IMR-90 (cell line): Measurements from ENCODE around the gene ISG20. TPM values are rescaled to one million over a fixed set of nuclear protein-coding genes. Genes with fewer than 3 reads are reported as not detected.

Source experiments
- ATAC-seq: fragments of 200-7000 bp; cut with Tn5 transposase; 2 replicates; pipeline ENCODE4 v1.9.1; 2020; ENCODE audit warnings: low read depth, mild to moderate bottlenecking, moderate library complexity
- BruUV-seq: library from RNA; stranded (reverse); fragments of 400-500 nt; replicated peaks from 2 replicates; lab custom pipeline; 2021; lab: Mats Ljungman, UMichigan
- CTCF ChIA-PET: fragments of 300-600 bp; formaldehyde crosslinking; extraction: SDS; loops from one replicate; lab custom pipeline; 2021; ENCODE audit warnings: antibody characterized with exemption; lab: Yijun Ruan, JAX
- POLR2A ChIA-PET: fragments of 300-600 bp; sonication (Branson Sonifier 250); formaldehyde crosslinking; loops from one replicate; lab custom pipeline; 2022; ENCODE audit warnings: antibody characterized with exemption; ENCODE audit not compliant: unreplicated experiment; lab: Charles Lee
- DNase-seq: peaks from one replicate; pipeline ENCODE4 v3.0.0; 2013
- H2AFZ ChIP-seq: replicated peaks from 2 replicates; pipeline ENCODE3; 2013; ENCODE audit warnings: low read length, mild to moderate bottlenecking; ENCODE audit not compliant: poor library complexity
- H2AK5ac ChIP-seq: 2 replicates; pipeline ENCODE4 v1.6.1; 2013; ENCODE audit warnings: low read depth, low read length, inconsistent platforms
- H2AK9ac ChIP-seq: replicated peaks from 2 replicates; pipeline ENCODE3; 2013; ENCODE audit warnings: mild to moderate bottlenecking, low read depth, low read length, moderate library complexity; ENCODE audit not compliant: poor library complexity
- H2BK120ac ChIP-seq: 2 replicates; pipeline ENCODE4 v1.6.1; 2013; ENCODE audit warnings: low read depth, low read length, inconsistent platforms
- H2BK15ac ChIP-seq: 3 replicates; pipeline ENCODE4 v1.6.1; 2013; ENCODE audit warnings: low read depth, low read length, inconsistent platforms
- H2BK20ac ChIP-seq: 2 replicates; pipeline ENCODE4 v1.6.1; 2013; ENCODE audit warnings: low read depth, mild to moderate bottlenecking, inconsistent platforms, low read length, moderate library complexity
- H2BK5ac ChIP-seq: 2 replicates; pipeline ENCODE4 v1.6.1; 2013; ENCODE audit warnings: mild to moderate bottlenecking, low read depth, low read length, inconsistent platforms; ENCODE audit not compliant: poor library complexity, severe bottlenecking
- H3K14ac ChIP-seq: replicated peaks from 2 replicates; pipeline ENCODE4 v1.6.1; 2013; ENCODE audit warnings: low read depth, low read length, inconsistent platforms
- H3K18ac ChIP-seq: 2 replicates; pipeline ENCODE4 v1.6.1; 2013; ENCODE audit warnings: low read depth, low read length, control low read depth
- H3K23ac ChIP-seq: 2 replicates; pipeline ENCODE4 v1.6.1; 2013; ENCODE audit warnings: low read depth, low read length, inconsistent platforms
- H3K27ac ChIP-seq: 2 replicates; pipeline ENCODE4 v1.5.1; 2013; ENCODE audit warnings: mild to moderate bottlenecking, control low read depth, low read length; ENCODE audit not compliant: insufficient read depth
- H3K27me3 ChIP-seq: 2 replicates; pipeline ENCODE4 v1.6.1; 2013; ENCODE audit warnings: low read length; ENCODE audit not compliant: control insufficient read depth, insufficient read depth
- H3K36me3 ChIP-seq: 2 replicates; pipeline ENCODE4 v1.6.1; 2013; ENCODE audit warnings: low read length, mixed read lengths; ENCODE audit not compliant: control insufficient read depth, insufficient read depth
- H3K4ac ChIP-seq: 2 replicates; pipeline ENCODE4 v1.6.1; 2013; ENCODE audit warnings: low read depth, low read length, inconsistent platforms
- H3K4me1 ChIP-seq: 2 replicates; pipeline ENCODE4 v1.6.1; 2013; ENCODE audit warnings: low read length, mixed read lengths; ENCODE audit not compliant: control insufficient read depth, insufficient read depth
- H3K4me2 ChIP-seq: 2 replicates; pipeline ENCODE4 v1.6.1; 2013; ENCODE audit warnings: low read depth, mild to moderate bottlenecking, control low read depth, low read length, moderate library complexity
- H3K4me3 ChIP-seq: 2 replicates; pipeline ENCODE4 v1.5.1; 2013; ENCODE audit warnings: low read depth, mild to moderate bottlenecking, control low read depth, low read length, moderate library complexity; ENCODE audit not compliant: insufficient read depth
- H3K56ac ChIP-seq: 2 replicates; pipeline ENCODE4 v1.6.1; 2013; ENCODE audit warnings: low read length, inconsistent platforms; ENCODE audit not compliant: insufficient read depth; ENCODE audit errors: extremely low read depth
- H3K79me1 ChIP-seq, 2 experiments: 2 replicates each; pipeline ENCODE4 v1.6.1; 2013; ENCODE audit warnings: low read length in 2 of 2, inconsistent platforms in 1 of 2, low read depth in 1 of 2
- H3K9ac ChIP-seq: 2 replicates; pipeline ENCODE4 v1.6.1; 2013; ENCODE audit warnings: low read depth, low read length, control low read depth
- H3K9me1 ChIP-seq: 2 replicates; pipeline ENCODE4 v1.6.1; 2013; ENCODE audit warnings: low read length, inconsistent platforms; ENCODE audit not compliant: insufficient read depth
- H3K9me3 ChIP-seq: 2 replicates; pipeline ENCODE4 v1.6.1; 2013; ENCODE audit warnings: low read length; ENCODE audit not compliant: control insufficient read depth, insufficient read depth
- H4K20me1 ChIP-seq: 2 replicates; pipeline ENCODE4 v1.6.1; 2013; ENCODE audit warnings: low read length, inconsistent platforms; ENCODE audit not compliant: insufficient read depth
- H4K5ac ChIP-seq: 2 replicates; pipeline ENCODE4 v1.6.1; 2013; ENCODE audit warnings: mild to moderate bottlenecking, low read depth, low read length, control low read depth
- H4K8ac ChIP-seq, 2 experiments: 2 replicates each; pipeline ENCODE4 v1.6.1; 2013; ENCODE audit warnings: low read depth in 2 of 2, low read length in 2 of 2, control low read depth in 1 of 2, inconsistent platforms in 1 of 2
- H4K91ac ChIP-seq: 2 replicates; pipeline ENCODE4 v1.6.1; 2013; ENCODE audit warnings: low read depth, low read length, inconsistent platforms; ENCODE audit not compliant: insufficient read depth
- BHLHE40 ChIP-seq: fragments of 150-350 bp; IDR thresholded peaks from 2 replicates; pipeline ENCODE4 v1.6.1; 2016; ENCODE audit warnings: mild to moderate bottlenecking, low read depth, low read length
- CEBPB ChIP-seq: IDR thresholded peaks from 2 replicates; pipeline ENCODE4 v1.6.1; 2012; ENCODE audit warnings: low read depth, low read length, improper control_type of control experiment
- CHD1 ChIP-seq: IDR thresholded peaks from 2 replicates; pipeline ENCODE4 v1.6.1; 2012; ENCODE audit warnings: low read depth, low read length, improper control_type of control experiment
- CTCF ChIP-seq: conservative IDR thresholded peaks from 2 replicates; pipeline ENCODE4 v1.5.1; 2012; ENCODE audit warnings: mild to moderate bottlenecking, low read depth, low read length, improper control_type of control experiment
- ELK1 ChIP-seq: fragments of 150-350 bp; IDR thresholded peaks from 2 replicates; pipeline ENCODE4 v1.6.1; 2016; ENCODE audit warnings: low read depth, mild to moderate bottlenecking, low read length, moderate library complexity, borderline replicate concordance
- FOS ChIP-seq: fragments of 150-350 bp; IDR thresholded peaks from 2 replicates; pipeline ENCODE4 v1.6.1; 2016; ENCODE audit warnings: low read depth, low read length
- MAFK ChIP-seq: IDR thresholded peaks from 2 replicates; pipeline ENCODE4 v1.6.1; 2012; ENCODE audit warnings: low read depth, low read length, improper control_type of control experiment
- MAZ ChIP-seq: IDR thresholded peaks from 2 replicates; pipeline ENCODE4 v1.6.1; 2012; ENCODE audit warnings: low read depth, mild to moderate bottlenecking, low read length, improper control_type of control experiment, moderate library complexity, borderline replicate concordance
- MXI1 ChIP-seq: IDR thresholded peaks from 2 replicates; pipeline ENCODE4 v1.6.1; 2012; ENCODE audit warnings: low read depth, mild to moderate bottlenecking, low read length, moderate library complexity, borderline replicate concordance
- NFE2L2 ChIP-seq: fragments of 150-350 bp; IDR thresholded peaks from 2 replicates; pipeline ENCODE4 v1.6.1; 2016; ENCODE audit warnings: low read depth, mild to moderate bottlenecking, low read length
- POLR2A ChIP-seq: IDR thresholded peaks from 2 replicates; pipeline ENCODE4 v1.6.1; 2012; ENCODE audit warnings: mild to moderate bottlenecking, low read depth, low read length
- RCOR1 ChIP-seq: IDR thresholded peaks from 2 replicates; pipeline ENCODE4 v1.6.1; 2012; ENCODE audit warnings: mild to moderate bottlenecking, low read length, improper control_type of control experiment; ENCODE audit not compliant: insufficient replicate concordance
- RFX5 ChIP-seq: IDR thresholded peaks from 2 replicates; pipeline ENCODE4 v1.8.0; 2012; ENCODE audit warnings: low read depth, mild to moderate bottlenecking, low read length, moderate library complexity
- WGBS, 2 experiments: methylation state at CpG; one replicate each; pipeline versions ENCODE4 v1.1.5 to v1.1.7; 2013; ENCODE audit warnings: missing lambda C conversion rate in 2 of 2; ENCODE audit not compliant: insufficient read length in 1 of 2; ENCODE audit errors: extremely low coverage in 2 of 2; 5-methylcytosine and 5-hydroxymethylcytosine counted together
- dilution Hi-C: fragments of 300-500 bp; cut with HindIII; formaldehyde crosslinking; loops from one replicate; pipeline ENCODE4 v1.14.3; 2018; ENCODE audit warnings: low sequenced_read_pairs; ENCODE audit not compliant: unreplicated experiment
- in situ Hi-C: fragments of 300-500 bp; cut with MboI; formaldehyde crosslinking; loops from 3 replicates; pipeline ENCODE4 v1.14.3; 2019; ENCODE audit warnings: low sequenced_read_pairs, inconsistent platforms, mixed read lengths
- intact Hi-C: fragments of 100-400 bp; cut with micrococcal nuclease; formaldehyde crosslinking; loops from 2 replicates; pipeline ENCODE4 v1.10.0; 2022
- polyA plus RNA-seq, 3 experiments: library from polyadenylated mRNA; depleted of rRNA; stranded (reverse); fragments of >200 nt; gene quantifications; 2 replicates each; pipeline ENCODE4 v1.2.3, GENCODE V29; 2012; ENCODE audit warnings: low replicate concordance in 1 of 3
- total RNA-seq: library from RNA; depleted of rRNA; stranded (reverse); fragments of >200 nt; gene quantifications from 2 replicates; pipeline ENCODE4 v1.2.3, GENCODE V29; 2012

The ISG20 gene
- total and polyA plus RNA-seq, 2 of the 4 experiments (the other 2 are of a cell fraction), result 0.72 to 1.2 TPM

GRCh38 chr15:88630798-88631463 lies 7.9 kb upstream of the ISG20 start:
- H3K14ac ChIP-seq, result no peak overlapping the region
- no peak overlapping the region for H3K4ac ChIP-seq
- no peak overlapping the region for H2BK15ac ChIP-seq
- H3K9me3 ChIP-seq, result no peaks in the 10 kb centered on the region
- H3K36me3 ChIP-seq, result peaks cover 66% of the 10 kb centered on the region
- no peak overlapping the region for H2AK5ac ChIP-seq
- no peak overlapping the region for H3K27ac ChIP-seq
- H3K23ac ChIP-seq, result no peak overlapping the region
- intact Hi-C loops, result no loop called here
- CTCF ChIA-PET, result no interaction called here
- H4K20me1 ChIP-seq, result peaks cover 77% of the 10 kb centered on the region
- no peak overlapping the region for H4K8ac ChIP-seq
- peaks cover 31% of the 10 kb centered on the region for H3K9me1 ChIP-seq
- ATAC-seq, result no peak
- no peaks in the 10 kb centered on the region for H3K27me3 ChIP-seq
- no peak overlapping the region for H2BK20ac ChIP-seq
- no peak overlapping the region for H3K56ac ChIP-seq
- POLR2A ChIA-PET, result no interaction called here
- H4K91ac ChIP-seq, result no peak overlapping the region
- BruUV-seq, result no TSS peak
- H3K4me3 ChIP-seq, result no peak overlapping the region
- no peak overlapping the region for H4K5ac ChIP-seq
- no peak overlapping the region for H2AFZ ChIP-seq
- TF ChIP-seq RCOR1 (no peak), BHLHE40 (no peak), MAZ (no peak), CEBPB (no peak), MAFK (no peak), ELK1 (no peak), NFE2L2 (no peak), CHD1 (no peak), MXI1 (no peak), CTCF (no peak), POLR2A (no peak), FOS (no peak), RFX5 (no peak)
- H3K9ac ChIP-seq, result no peak overlapping the region
- no peak overlapping the region for H3K4me2 ChIP-seq
- no peak overlapping the region for H2BK5ac ChIP-seq
- WGBS, 2 experiments, result 94% methylated on average over 3 of the region's 7 CpGs; no CpG with 5 or more reads in 1 of the 2 experiments
- dilution Hi-C loops, result no loop called here
- H3K18ac ChIP-seq, result no peak overlapping the region
- peaks cover 33 to 79% of the 10 kb centered on the region in 2 experiments for H3K79me1 ChIP-seq
- no peak for DNase-seq
- in situ Hi-C loops, result no loop called here
- H3K4me1 ChIP-seq, result peaks cover 17% of the 10 kb centered on the region; the same call in 1 of the 2 replicates
- no peak overlapping the region for H2AK9ac ChIP-seq
- H2BK120ac ChIP-seq, result no peak overlapping the region
